AG09309 (cell line): ENCODE measurements around the gene AMN.

Experiments
- DNase-seq: peaks from one replicate; pipeline ENCODE4 v3.0.0-alpha.2; 2010; ENCODE audit warnings: low read depth
- H3K4me3 ChIP-seq: 2 replicates; pipeline ENCODE4 v1.5.1; 2011; ENCODE audit warnings: mild to moderate bottlenecking, low read depth, low read length, moderate library complexity; ENCODE audit not compliant: control insufficient read depth
- TF ChIP-seq, protein P1 (sequence below): IDR thresholded peaks from 2 replicates; pipeline ENCODE4 v1.5.1; 2011; ENCODE audit warnings: mild to moderate bottlenecking, low read depth, low read length, inconsistent platforms; ENCODE audit not compliant: insufficient read depth, control insufficient read depth; ENCODE audit errors: missing control alignments

Gene AMN

GRCh38 chr14:102917469-102918211, 4.8 kb upstream of the AMN start:
- TF ChIP-seq, protein P1, sequence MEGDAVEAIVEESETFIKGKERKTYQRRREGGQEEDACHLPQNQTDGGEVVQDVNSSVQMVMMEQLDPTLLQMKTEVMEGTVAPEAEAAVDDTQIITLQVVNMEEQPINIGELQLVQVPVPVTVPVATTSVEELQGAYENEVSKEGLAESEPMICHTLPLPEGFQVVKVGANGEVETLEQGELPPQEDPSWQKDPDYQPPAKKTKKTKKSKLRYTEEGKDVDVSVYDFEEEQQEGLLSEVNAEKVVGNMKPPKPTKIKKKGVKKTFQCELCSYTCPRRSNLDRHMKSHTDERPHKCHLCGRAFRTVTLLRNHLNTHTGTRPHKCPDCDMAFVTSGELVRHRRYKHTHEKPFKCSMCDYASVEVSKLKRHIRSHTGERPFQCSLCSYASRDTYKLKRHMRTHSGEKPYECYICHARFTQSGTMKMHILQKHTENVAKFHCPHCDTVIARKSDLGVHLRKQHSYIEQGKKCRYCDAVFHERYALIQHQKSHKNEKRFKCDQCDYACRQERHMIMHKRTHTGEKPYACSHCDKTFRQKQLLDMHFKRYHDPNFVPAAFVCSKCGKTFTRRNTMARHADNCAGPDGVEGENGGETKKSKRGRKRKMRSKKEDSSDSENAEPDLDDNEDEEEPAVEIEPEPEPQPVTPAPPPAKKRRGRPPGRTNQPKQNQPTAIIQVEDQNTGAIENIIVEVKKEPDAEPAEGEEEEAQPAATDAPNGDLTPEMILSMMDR = peak; percentile 73
- H3K4me3 ChIP-seq = no peak overlapping the region
- DNase-seq = no peak

DNA sequence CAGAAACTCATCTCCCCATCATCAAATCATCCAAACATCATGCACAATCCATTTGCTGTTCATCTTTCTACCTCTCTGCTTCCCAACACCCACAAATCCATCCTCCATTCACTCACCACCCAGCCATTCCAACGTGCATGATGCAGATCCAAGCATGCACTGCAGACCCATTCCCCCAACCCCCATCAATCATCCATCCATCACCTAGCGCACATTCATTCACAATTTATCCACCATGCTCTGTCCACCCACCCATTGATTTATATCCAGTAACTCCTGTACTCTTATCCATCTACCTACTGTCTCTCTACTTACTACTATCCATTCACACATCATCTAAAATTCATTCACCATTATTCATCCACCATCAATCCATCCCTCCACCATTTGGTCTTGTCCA, 4.0 kb upstream of the AMN start:
- DNase-seq = no peak
- TF ChIP-seq, protein P1 = no peak

DNA sequence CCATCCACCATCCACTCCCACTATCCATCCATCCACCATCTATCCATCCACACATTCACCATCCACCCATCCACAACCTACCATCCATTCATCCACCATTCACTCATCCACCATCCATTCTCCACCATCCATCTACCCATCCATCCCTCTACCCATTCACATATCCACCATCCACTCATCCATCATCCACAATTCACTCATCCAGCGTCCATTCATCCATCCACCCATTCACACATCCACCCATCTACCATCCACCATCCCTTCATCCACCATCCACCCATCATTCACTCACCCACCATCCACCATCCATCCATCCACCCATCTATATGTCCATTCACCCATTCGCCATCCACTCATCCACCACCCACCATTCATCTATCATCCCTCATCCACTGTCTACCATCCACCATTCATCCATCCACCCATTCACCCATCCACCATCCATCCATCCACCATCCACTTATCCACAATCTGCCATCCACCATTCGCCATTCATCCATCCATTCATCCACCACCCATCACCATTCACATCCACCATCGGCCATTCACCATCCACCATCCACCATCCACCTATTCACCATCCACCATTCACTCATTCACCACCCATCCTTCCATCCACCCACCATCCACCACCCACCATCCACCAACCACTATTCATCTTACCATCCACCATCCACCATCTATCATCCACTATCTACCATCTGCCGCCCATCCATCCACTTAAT, 2.0 kb upstream of the AMN start:
- TF ChIP-seq, protein P1 = no peak

More for the DNA sequence above, 4.0 kb upstream of the AMN start:
- H3K4me3 ChIP-seq = no peak overlapping the region

GRCh38 chr14:102920998-102921304, 1.5 kb upstream of the AMN start:
- no peak for DNase-seq
- no peak overlapping the region for H3K4me3 ChIP-seq
- TF ChIP-seq, protein P1 = no peak

More for the DNA sequence above, 2.0 kb upstream of the AMN start:
- no peak overlapping the region for H3K4me3 ChIP-seq
- DNase-seq = no peak

DNA sequence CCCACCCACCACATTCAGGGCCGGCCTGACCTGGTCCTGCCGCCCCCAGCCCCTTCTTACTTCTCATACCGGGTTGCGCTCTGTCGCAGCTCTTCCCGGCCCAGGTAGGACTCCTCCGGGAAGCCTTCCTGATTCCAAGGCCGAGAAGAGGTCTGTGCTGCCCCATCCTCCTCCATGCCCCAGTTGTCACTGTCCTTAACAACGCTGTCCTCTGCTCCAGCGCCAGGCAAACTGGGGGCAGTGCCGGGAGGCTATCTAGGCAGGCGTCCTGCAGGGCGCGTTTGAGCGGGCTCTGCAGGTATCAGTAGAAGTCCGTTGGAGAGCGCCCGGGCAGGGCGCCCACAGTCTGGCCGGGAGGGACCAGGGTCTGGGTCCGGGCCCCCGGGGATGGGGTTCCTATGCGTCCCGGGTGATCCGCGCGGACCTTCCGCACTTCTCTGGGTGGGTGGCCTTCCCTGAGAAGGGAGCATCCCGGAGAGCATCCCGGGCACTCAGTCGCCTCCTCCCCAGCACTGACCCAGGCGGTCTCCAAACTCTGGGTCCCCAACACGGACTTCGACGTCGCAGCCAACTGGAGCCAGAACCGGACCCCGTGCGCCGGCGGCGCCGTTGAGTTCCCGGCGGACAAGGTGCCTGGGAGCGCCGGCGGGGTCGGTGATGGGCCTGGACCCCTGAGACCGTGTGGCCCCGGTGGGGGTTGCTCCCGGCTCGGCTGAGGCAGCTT, 900 bp downstream of the AMN start:
- no peak for DNase-seq
- H3K4me3 ChIP-seq = peak overlapping the region; percentile 29
- TF ChIP-seq, protein P1 = no peak

- H3K4me3 ChIP-seq = no peak overlapping the region
- no peak for DNase-seq
- TF ChIP-seq, protein P1 = no peak
Measured at GRCh38 chr14:102923925-102924486, 1.5 kb downstream of the AMN start.
